Naive B cell (primary cell): ENCODE data around the gene ELF3. TPM values are rescaled to one million over a fixed set of nuclear protein-coding genes. Genes with fewer than 3 reads are reported as not detected.

Experiments used
- ATAC-seq, 2 donors: fragments of 150-1000 bp; cut with Tn5 transposase; 2 replicates each; pipeline ENCODE4 v1.10.0; 2021; ENCODE audit warnings: low read depth in 2 of 2, mild to moderate bottlenecking in 2 of 2, moderate library complexity in 2 of 2
- DNase-seq: peaks from one replicate; pipeline ENCODE4 v3.0.0; 2022
- H3K27ac Mint-ChIP-seq, 6 donors: one replicate each; pipeline ENCODE4 v1.8.0; 2020 to 2022; ENCODE audit warnings: mild to moderate bottlenecking in 6 of 6, mixed read lengths in 6 of 6, moderate library complexity in 5 of 6, inconsistent platforms in 2 of 6
- H3K27me3 Mint-ChIP-seq, 3 donors: one replicate each; pipeline ENCODE4 v1.8.0; 2021 to 2022; ENCODE audit warnings: mixed read lengths in 3 of 3, mild to moderate bottlenecking in 1 of 3
- H3K36me3 Mint-ChIP-seq, 2 donors: one replicate each; pipeline ENCODE4 v1.8.0; 2020 to 2022; ENCODE audit warnings: mixed read lengths in 2 of 2, inconsistent platforms in 1 of 2, mild to moderate bottlenecking in 1 of 2
- H3K4me1 Mint-ChIP-seq, 3 donors: one replicate each; pipeline ENCODE4 v1.8.0; 2020 to 2022; ENCODE audit warnings: mixed read lengths in 3 of 3, inconsistent platforms in 1 of 3, mild to moderate bottlenecking in 1 of 3, moderate library complexity in 1 of 3
- H3K4me3 Mint-ChIP-seq, 8 donors: one replicate each; pipeline ENCODE4 v1.8.0; 2020 to 2022; ENCODE audit warnings: mild to moderate bottlenecking in 8 of 8, mixed read lengths in 8 of 8, moderate library complexity in 8 of 8, inconsistent platforms in 2 of 8
- H3K9me3 Mint-ChIP-seq, 7 donors: one replicate each; pipeline ENCODE4 v1.8.0; 2020 to 2022; ENCODE audit warnings: mixed read lengths in 7 of 7, mild to moderate bottlenecking in 5 of 7, inconsistent platforms in 2 of 7, moderate library complexity in 1 of 7
- polyA plus RNA-seq, 6 donors: library from polyadenylated mRNA; unstranded; fragments of 300-500 nt; fragmentation: Illumina TruSeq; gene quantifications; one replicate each; pipeline ENCODE4 v1.2.3, GENCODE V29; 2021; ENCODE audit warnings: low read depth in 6 of 6

Gene ELF3
- polyA plus RNA-seq, 6 donors from 2014 or later, result 0.30 TPM; not detected in 5

GRCh38 chr1:201989354-201990128, 20.8 kb upstream of the ELF3 start:
- no peaks in the 10 kb centered on the region for H3K9me3 Mint-ChIP-seq
- H3K27me3 Mint-ChIP-seq, result no peaks in the 10 kb centered on the region
- ATAC-seq, result no peak
- peaks cover 29 to 33% of the 10 kb centered on the region in 2 donors for H3K36me3 Mint-ChIP-seq
- H3K27ac Mint-ChIP-seq, result no peak overlapping the region
- peaks cover 3 to 9% (median 5%) of the 10 kb centered on the region in 3 donors for H3K4me1 Mint-ChIP-seq
- H3K4me3 Mint-ChIP-seq, result no peak overlapping the region
- no peak for DNase-seq

GRCh38 chr1:201990427-201990826, 20.0 kb upstream of the ELF3 start:
- Mint-ChIP-seq H3K9me3 (no peaks in the 10 kb centered on the region), H3K27me3 (no peaks in the 10 kb centered on the region), H3K4me1 (peaks cover 0 to 7% (median under 1%) of the 10 kb centered on the region in 3 donors), H3K4me3 (no peak overlapping the region), H3K36me3 (peaks cover 29 to 33% of the 10 kb centered on the region in 2 donors), H3K27ac (peak overlapping the region in 1 of 6 donors; percentile 5)
- DNase-seq (no peak), ATAC-seq (no peak)

- Mint-ChIP-seq H3K27me3 (no peaks in the 10 kb centered on the region), H3K27ac (no peak overlapping the region), H3K9me3 (no peaks in the 10 kb centered on the region), H3K4me1 (no peaks in the 10 kb centered on the region), H3K4me3 (no peak overlapping the region), H3K36me3 (peaks cover 14 to 40% of the 10 kb centered on the region in 2 donors)
- DNase-seq, result peak; percentile 5
- peak in 1 of 2 donors; percentile 45 for ATAC-seq
These were observed 10.7 kb upstream of the ELF3 start for GRCh38 chr1:201999625-202000238.

- H3K4me3 Mint-ChIP-seq, result no peak overlapping the region
- peak overlapping the region in 1 of 6 donors; percentile 53 for H3K27ac Mint-ChIP-seq
- no peak for DNase-seq
- H3K27me3 Mint-ChIP-seq, result no peaks in the 10 kb centered on the region
- ATAC-seq, result no peak
- no peaks in the 10 kb centered on the region for H3K4me1 Mint-ChIP-seq
- peaks cover 18 to 29% of the 10 kb centered on the region in 2 donors for H3K36me3 Mint-ChIP-seq
- no peaks in the 10 kb centered on the region for H3K9me3 Mint-ChIP-seq
These were observed 7.9 kb upstream of the ELF3 start for GRCh38 chr1:202002507-202002906.

- Mint-ChIP-seq H3K27me3 (no peaks in the 10 kb centered on the region), H3K27ac (no peak overlapping the region), H3K4me1 (peaks cover 4 to 6% (median 6%) of the 10 kb centered on the region in 3 donors), H3K9me3 (no peaks in the 10 kb centered on the region), H3K4me3 (no peak overlapping the region), H3K36me3 (peaks cover 12 to 29% of the 10 kb centered on the region in 2 donors)
- no peak for ATAC-seq
- no peak for DNase-seq
These were observed 5.7 kb upstream of the ELF3 start for GRCh38 chr1:202004711-202005110.

- peaks cover 4 to 7% (median 6%) of the 10 kb centered on the region in 3 donors for H3K4me1 Mint-ChIP-seq
- no peak for ATAC-seq
- H3K27ac Mint-ChIP-seq, result no peak overlapping the region
- no peak for DNase-seq
- peaks cover 10 to 23% of the 10 kb centered on the region in 2 donors for H3K36me3 Mint-ChIP-seq
- H3K4me3 Mint-ChIP-seq, result no peak overlapping the region
- no peaks in the 10 kb centered on the region for H3K27me3 Mint-ChIP-seq
- no peaks in the 10 kb centered on the region for H3K9me3 Mint-ChIP-seq
These were observed 4.4 kb upstream of the ELF3 start for GRCh38 chr1:202005958-202006357.

- Mint-ChIP-seq H3K4me1 (peaks cover 4 to 7% (median 6%) of the 10 kb centered on the region in 3 donors), H3K9me3 (no peaks in the 10 kb centered on the region), H3K27me3 (no peaks in the 10 kb centered on the region), H3K36me3 (peaks cover 4 to 23% of the 10 kb centered on the region in 2 donors), H3K27ac (no peak overlapping the region), H3K4me3 (no peak overlapping the region)
- DNase-seq (no peak), ATAC-seq (no peak)
These were observed 3.1 kb upstream of the ELF3 start for GRCh38 chr1:202007304-202007703.

GRCh38 chr1:202007805-202008489, 2.4 kb upstream of the ELF3 start:
- Mint-ChIP-seq H3K36me3 (peaks cover 4 to 18% of the 10 kb centered on the region in 2 donors), H3K4me1 (peaks cover 4 to 7% (median 6%) of the 10 kb centered on the region in 3 donors), H3K27ac (no peak overlapping the region)

GRCh38 chr1:202009326-202010179, 834 bp upstream of the ELF3 start:
- Mint-ChIP-seq H3K9me3 (no peaks in the 10 kb centered on the region), H3K27me3 (no peaks in the 10 kb centered on the region), H3K27ac (no peak overlapping the region), H3K36me3 (peaks cover 2 to 4% of the 10 kb centered on the region in 2 donors), H3K4me1 (peaks cover 4 to 7% (median 6%) of the 10 kb centered on the region in 3 donors), H3K4me3 (peak overlapping the region in 1 of 8 donors; percentile 56)
- DNase-seq (peak; percentile 42), ATAC-seq (peak; percentile 35 to 66)

More at GRCh38 chr1:202007805-202008489, 2.4 kb upstream of the ELF3 start:
- H3K9me3 Mint-ChIP-seq, result no peaks in the 10 kb centered on the region
- no peak for DNase-seq
- no peaks in the 10 kb centered on the region for H3K27me3 Mint-ChIP-seq
- no peak for ATAC-seq
- H3K4me3 Mint-ChIP-seq, result no peak overlapping the region

- H3K9me3 Mint-ChIP-seq, result no peaks in the 10 kb centered on the region
- DNase-seq (no peak), ATAC-seq (no peak)
- peaks cover 2 to 4% (median 3%) of the 10 kb centered on the region in 3 donors for H3K27me3 Mint-ChIP-seq
- H3K36me3 Mint-ChIP-seq, result no peaks in the 10 kb centered on the region
- H3K4me1 Mint-ChIP-seq, result peaks cover 4 to 7% (median 6%) of the 10 kb centered on the region in 3 donors
- H3K27ac Mint-ChIP-seq, result peak overlapping the region in 2 of 6 donors; percentile 24 to 59
- H3K4me3 Mint-ChIP-seq, result no peak overlapping the region
These were observed 1.6 kb downstream of the ELF3 start for GRCh38 chr1:202011994-202012393.

GRCh38 chr1:202012544-202013478, 2.4 kb downstream of the ELF3 start:
- Mint-ChIP-seq H3K27ac (peak overlapping the region in 1 of 6 donors; percentile 90), H3K4me3 (no peak overlapping the region), H3K9me3 (no peaks in the 10 kb centered on the region), H3K4me1 (peaks cover 4 to 7% (median 6%) of the 10 kb centered on the region in 3 donors), H3K27me3 (peaks cover 5 to 10% (median 8%) of the 10 kb centered on the region in 3 donors), H3K36me3 (no peaks in the 10 kb centered on the region)
- ATAC-seq (no peak), DNase-seq (no peak)

GRCh38 chr1:202013603-202014002, 3.2 kb downstream of the ELF3 start:
- no peak for ATAC-seq
- Mint-ChIP-seq H3K4me3 (no peak overlapping the region), H3K27me3 (peaks cover 5 to 11% (median 10%) of the 10 kb centered on the region in 3 donors), H3K27ac (no peak overlapping the region), H3K9me3 (no peaks in the 10 kb centered on the region), H3K36me3 (no peaks in the 10 kb centered on the region), H3K4me1 (peaks cover 4 to 7% (median 6%) of the 10 kb centered on the region in 3 donors)
- DNase-seq, result no peak
